DMS153 (cell line): ENCODE data around the gene SPRY4.
"Not testable (repeated sequence)": the region's sequence is repeated elsewhere in the genome, so short reads cannot be mapped to it uniquely, and the experiment has no call there.

Source experiments
- DNase-seq: peaks from one replicate; lab custom pipeline; 2025; lab: John Stamatoyannopoulos, UW

The SPRY4 gene

DNA sequence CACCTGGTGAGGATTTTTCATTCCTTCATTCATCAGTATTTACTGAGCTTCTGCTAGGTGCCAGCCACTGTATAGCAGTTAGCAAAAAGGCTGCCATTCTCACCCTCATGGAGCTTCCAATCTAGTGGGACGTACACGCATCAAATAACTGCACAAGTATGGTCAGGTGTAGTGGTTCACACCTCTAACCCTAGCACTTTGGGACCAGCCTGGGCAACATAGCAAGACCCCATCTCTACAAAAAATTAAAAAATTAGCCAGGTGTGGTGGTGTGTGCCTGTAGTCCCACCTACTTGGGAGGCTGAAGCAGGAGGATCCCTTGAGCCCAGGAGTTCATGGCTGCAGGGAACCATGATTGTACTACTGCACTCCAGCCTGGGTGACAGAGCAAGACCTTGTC is 8.9 kb upstream of the SPRY4 start:
- not testable (repeated sequence) for DNase-seq

DNA sequence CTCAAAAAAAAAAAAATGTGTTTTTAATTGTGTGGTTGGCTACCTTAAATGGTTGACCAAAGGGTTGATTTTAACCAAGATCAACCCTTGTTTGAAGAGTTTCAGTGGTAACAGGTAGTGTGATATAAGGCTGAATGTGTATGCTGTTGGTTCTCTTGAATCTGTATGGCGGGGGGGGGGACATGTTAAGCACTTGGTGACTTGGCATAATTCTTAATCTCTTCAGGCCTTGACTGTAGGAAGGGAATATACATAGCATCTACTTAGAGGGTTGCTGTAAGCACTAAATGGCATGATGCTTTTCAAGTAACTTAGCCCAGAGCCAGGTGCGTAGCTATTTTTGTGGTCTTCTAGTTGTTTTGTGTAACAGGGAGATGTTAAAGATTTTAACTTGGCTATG is 5.6 kb upstream of the SPRY4 start:
- no peak for DNase-seq

- no peak for DNase-seq
These were observed 5.2 kb upstream of the SPRY4 start for GRCh38 chr5:142330026-142330425.

GRCh38 chr5:142327111-142327842 is 2.5 kb upstream of the SPRY4 start:
- DNase-seq: no peak

DNA sequence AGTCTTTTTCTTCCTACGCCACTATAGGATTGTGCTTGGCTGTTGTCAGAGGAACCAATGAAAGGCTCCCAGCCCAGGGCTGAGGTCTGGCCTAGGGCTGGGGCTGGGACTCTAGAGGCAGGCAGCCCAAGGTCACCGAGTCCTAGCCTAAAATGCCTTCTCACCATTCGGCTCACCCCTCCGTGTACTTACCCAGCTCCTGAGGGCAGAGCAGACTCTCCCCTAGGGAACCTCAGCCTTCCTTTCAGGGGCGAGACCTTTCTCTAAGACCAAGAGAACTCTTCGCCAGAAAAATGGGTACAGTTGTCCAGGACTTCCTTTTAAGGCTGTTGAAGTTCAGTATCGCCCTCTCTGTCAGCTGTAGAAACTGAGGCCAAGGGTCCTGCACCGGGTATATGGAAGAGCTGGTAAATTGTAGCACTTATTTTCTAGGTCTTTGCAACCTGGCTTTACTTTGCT is 1.7 kb upstream of the SPRY4 start:
- DNase-seq: no peak

GRCh38 chr5:142325725-142326479 is 1.1 kb upstream of the SPRY4 start:
- DNase-seq: peak; percentile 43

DNA sequence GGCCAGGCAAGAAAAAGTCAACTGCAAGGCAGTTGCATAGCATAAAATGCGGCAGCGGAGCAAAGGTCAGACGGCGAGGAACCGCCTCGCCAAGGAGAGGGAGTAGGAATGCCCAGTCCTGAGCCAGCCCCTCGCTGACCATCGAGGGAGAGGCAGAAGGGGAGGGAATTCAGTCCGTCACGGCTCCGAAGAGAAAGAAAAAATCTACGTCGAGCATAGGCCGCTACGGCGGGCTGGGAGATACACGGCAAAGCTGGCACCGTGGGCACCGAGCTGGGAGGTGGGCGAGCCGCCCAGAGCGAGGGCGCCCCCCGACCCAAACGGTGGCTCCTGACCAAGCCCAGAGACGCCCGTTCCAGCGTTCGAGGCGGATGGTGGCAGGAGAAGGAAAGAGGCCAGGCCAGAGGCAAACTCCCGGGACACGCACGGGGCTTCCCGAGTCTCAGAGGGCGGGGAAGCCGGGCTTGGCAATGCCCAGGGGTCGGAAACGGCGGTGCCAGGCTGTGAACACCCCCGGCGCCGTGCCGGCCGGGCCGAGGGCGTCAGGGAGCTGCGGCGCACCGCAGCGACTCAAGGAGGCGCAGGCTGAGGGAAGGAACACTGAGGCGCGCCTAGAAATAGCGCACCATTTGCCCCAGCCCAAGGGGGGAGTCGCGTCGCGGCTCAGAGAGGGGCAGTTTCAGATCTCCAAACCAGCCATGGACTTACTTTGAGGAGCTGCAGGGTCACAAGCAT is 518 bp downstream of the SPRY4 start:
- DNase-seq: no peak

DNA sequence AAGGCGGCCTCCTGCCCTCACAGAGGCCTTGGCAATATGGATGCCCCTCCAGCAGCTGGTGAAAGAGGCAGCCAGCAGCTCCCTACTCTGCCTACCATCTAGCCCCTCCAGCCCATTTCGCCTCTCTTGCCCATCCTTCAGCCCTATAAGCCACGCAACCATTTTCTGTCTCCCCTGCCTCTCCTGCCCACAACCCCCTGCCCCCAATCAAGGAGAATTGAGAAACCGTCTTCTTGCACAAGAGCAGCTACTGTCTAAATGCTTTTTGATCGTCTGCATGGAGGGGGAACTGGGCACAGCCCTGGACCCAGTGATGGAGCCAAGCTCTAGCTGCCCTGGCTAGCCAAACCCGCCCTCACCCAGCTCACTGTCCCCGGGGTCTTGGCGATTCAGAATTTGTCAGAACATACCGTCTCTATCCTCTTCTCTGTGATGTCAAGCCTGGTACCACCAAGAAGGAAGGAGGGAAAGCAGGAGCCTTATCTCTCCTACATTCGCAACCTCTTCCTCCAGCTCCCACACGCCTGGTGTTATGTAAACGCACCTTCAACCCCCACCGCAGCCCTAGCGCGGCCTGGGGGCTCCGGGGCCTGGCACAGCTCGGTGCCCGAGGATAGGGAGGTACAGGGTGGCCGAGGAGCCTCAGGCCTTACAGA is 1.2 kb downstream of the SPRY4 start:
- no peak for DNase-seq

DNA sequence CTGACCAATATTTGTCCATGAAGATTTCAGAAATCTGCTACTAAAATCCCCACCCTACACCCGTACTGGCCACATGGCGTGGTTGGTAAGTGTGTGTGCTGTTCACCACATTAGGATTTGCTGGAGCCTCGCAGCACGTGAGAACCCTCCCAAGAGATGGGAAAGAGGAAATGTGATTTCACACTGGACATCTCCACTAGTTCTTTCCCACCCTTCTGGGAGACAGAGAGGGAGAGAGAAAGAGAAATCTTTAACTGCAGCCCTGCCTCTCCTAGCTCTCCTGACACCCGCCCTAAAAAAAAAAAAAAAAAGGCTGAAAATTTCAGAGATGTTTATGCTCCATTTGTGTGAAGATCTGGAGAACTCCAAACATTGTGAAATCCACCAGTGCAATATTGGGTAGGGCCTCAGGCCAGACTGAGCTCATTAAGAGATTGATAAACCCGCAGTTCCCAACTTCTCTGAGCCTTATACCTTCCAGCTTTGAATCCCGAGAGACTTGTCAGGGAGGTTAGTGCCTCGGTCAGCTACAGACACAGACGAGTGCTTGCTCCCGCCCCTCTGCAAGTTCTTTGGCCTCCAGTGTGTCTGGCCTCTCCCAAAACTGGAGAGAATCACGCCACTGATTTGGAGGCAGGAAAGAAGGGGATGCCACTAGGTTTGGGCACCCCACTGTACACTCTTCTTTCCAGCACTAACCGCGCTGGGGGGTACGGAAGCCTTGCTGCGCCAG is 1.9 kb downstream of the SPRY4 start:
- no peak for DNase-seq

- no peak for DNase-seq
These were observed 2.4 kb downstream of the SPRY4 start for GRCh38 chr5:142322403-142322746.

- DNase-seq: no peak
These were observed 3.8 kb downstream of the SPRY4 start for GRCh38 chr5:142320851-142321560.

DNA sequence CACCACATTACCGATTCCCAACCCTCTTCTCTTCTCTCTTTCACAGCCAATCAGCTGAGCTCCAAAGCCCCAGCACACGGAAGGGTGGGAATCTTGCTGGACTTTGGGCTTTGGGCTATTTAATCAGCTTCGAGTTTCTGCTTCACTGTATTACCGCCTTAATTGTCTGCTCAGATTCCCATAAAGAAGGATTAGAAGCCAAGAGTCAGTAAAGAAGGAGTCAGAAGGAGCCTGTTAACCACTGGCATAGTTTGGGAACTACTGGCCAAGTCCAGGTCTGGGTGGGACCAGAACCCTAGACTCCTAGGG is 4.4 kb downstream of the SPRY4 start:
- DNase-seq: no peak

- no peak for DNase-seq
These were observed 5.0 kb downstream of the SPRY4 start for GRCh38 chr5:142319560-142320429.

GRCh38 chr5:142319105-142319504 is 5.7 kb downstream of the SPRY4 start:
- DNase-seq: no peak

GRCh38 chr5:142317753-142318152 is 7.1 kb downstream of the SPRY4 start:
- DNase-seq: no peak

- DNase-seq: no peak
These were observed 7.6 kb downstream of the SPRY4 start for GRCh38 chr5:142317173-142317572.

DNA sequence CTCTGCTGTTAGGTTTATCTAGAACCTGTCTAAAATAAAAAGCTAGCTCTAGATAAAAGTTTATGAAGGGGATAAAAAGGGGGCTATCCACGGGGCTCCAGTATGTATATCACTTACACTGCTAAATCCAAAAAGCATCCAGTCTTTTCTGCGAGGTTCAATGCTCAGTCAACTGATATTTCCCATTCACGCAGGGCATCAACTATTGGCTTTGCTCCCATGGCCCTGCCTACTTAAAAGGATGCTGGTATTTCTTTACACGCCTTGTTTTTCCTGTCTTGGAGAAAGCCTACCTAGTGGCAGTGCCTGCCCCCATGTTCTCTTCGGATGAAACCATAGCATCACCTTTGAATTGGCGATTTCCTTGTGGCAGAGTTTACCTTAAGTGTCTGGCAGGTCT is 8.1 kb downstream of the SPRY4 start:
- no peak for DNase-seq

GRCh38 chr5:142316051-142316450 is 8.8 kb downstream of the SPRY4 start:
- peak; percentile 70 for DNase-seq

DNA sequence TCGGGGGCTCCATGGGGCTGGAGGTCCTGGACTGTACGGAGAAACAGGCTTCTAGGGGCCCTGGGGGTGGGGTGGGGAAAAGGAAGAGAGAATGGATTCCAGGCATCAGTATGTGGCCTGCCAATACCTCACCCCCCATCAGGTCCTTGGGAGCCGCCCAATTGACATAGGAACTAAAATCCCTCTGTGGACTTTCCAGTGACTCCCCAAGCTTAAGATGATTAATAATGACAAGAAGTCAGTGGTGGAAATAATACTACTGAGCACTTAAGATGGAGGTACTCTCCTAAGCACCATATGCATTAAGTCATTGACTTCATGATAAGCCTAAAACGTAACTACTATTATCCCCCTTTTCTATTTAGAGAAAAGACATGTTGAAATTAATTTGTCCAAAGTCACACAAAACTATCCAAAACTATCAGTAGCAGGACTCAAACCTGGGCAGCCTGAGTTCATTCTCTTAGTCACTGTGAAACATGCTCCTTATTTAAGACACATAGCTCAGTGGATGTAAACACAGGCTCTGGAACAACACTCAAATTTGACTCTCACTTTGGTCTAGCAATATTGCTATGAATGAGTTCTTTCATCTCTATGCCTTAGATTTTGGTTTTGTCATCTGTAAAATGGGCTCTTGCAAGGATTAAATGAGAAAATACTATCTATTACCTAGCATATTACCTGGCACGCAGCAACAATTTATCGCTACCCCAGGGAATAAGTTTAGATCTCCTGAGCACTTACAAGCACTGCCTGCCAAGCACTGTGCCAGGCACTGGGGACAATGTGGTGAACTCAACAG is 9.5 kb downstream of the SPRY4 start:
- no peak for DNase-seq
